OCI-LY1 (cell line): ENCODE data around the gene SSBP3.
"Not testable (repeated sequence)": the region's sequence is repeated elsewhere in the genome, so short reads cannot be mapped to it uniquely, and the experiment has no call there.

Experiments
- H2AFZ ChIP-seq: fragments of 200-600 bp; sonication (generic), shearing (Covaris generic); 2 replicates; pipeline ENCODE4 v1.6.0; 2014; ENCODE audit warnings: antibody characterized with exemption, mild to moderate bottlenecking, low read length
- H3F3A ChIP-seq: fragments of 200-600 bp; sonication (generic), shearing (Covaris generic); 2 replicates; pipeline ENCODE4 v1.6.0; 2014; ENCODE audit warnings: mild to moderate bottlenecking, antibody characterized with exemption, low read length, moderate library complexity; ENCODE audit not compliant: insufficient read depth
- H3K27ac ChIP-seq: fragments of 200-600 bp; sonication (generic); 2 replicates; pipeline ENCODE4 v1.5.1; 2014; ENCODE audit warnings: low read length, mixed run types, mild to moderate bottlenecking, low read depth; ENCODE audit not compliant: poor library complexity, severe bottlenecking
- H3K27me3 ChIP-seq: fragments of 200-600 bp; sonication (generic); 2 replicates; pipeline ENCODE4 v1.6.0; 2014; ENCODE audit warnings: antibody characterized with exemption, mild to moderate bottlenecking, low read length, moderate library complexity; ENCODE audit not compliant: insufficient read depth
- H3K36me3 ChIP-seq: fragments of 200-600 bp; sonication (generic); 2 replicates; pipeline ENCODE4 v1.6.1; 2014; ENCODE audit warnings: mild to moderate bottlenecking, antibody characterized with exemption, low read length, moderate library complexity, mixed read lengths; ENCODE audit not compliant: insufficient read depth
- H3K4me1 ChIP-seq: fragments of 200-600 bp; sonication (generic); 2 replicates; pipeline ENCODE4 v1.5.1; 2014; ENCODE audit warnings: mild to moderate bottlenecking, low read length, moderate library complexity; ENCODE audit not compliant: insufficient read depth, severe bottlenecking
- H3K4me2 ChIP-seq: fragments of 200-600 bp; sonication (generic), shearing (Covaris generic); 2 replicates; pipeline ENCODE4 v1.6.1; 2014; ENCODE audit warnings: low read length
- H3K4me3 ChIP-seq: fragments of 200-600 bp; sonication (generic); 2 replicates; pipeline ENCODE4 v1.5.1; 2014; ENCODE audit warnings: low read length, low read depth, mild to moderate bottlenecking, mixed read lengths; ENCODE audit not compliant: poor library complexity, severe bottlenecking
- H3K79me2 ChIP-seq: fragments of 200-600 bp; shearing (Covaris generic); 2 replicates; pipeline ENCODE4 v1.6.1; 2016; ENCODE audit warnings: mixed run types, low read length, mixed read lengths; ENCODE audit not compliant: insufficient read depth
- H3K9ac ChIP-seq: fragments of 200-600 bp; sonication (generic), shearing (Covaris generic); 2 replicates; pipeline ENCODE4 v1.6.1; 2014; ENCODE audit warnings: mild to moderate bottlenecking, low read length, mixed read lengths
- H3K9me2 ChIP-seq: fragments of 200-600 bp; sonication (generic), shearing (Covaris generic); 2 replicates; pipeline ENCODE4 v1.6.1; 2014; ENCODE audit warnings: low read depth, mild to moderate bottlenecking, low read length, mixed read lengths
- H3K9me3 ChIP-seq: fragments of 200-600 bp; shearing (Covaris generic); 2 replicates; pipeline ENCODE4 v1.6.1; 2014; ENCODE audit warnings: low read length, mixed read lengths
- H4K20me1 ChIP-seq: fragments of 200-600 bp; sonication (generic), shearing (Covaris generic); 2 replicates; pipeline ENCODE4 v1.6.0; 2016; ENCODE audit warnings: mild to moderate bottlenecking, low read length; ENCODE audit not compliant: insufficient read depth
- EZH2 ChIP-seq: fragments of 200-600 bp; sonication (generic), shearing (Covaris generic); IDR thresholded peaks from 2 replicates; pipeline ENCODE4 v1.8.0; 2017; ENCODE audit warnings: borderline replicate concordance, mixed run types, mild to moderate bottlenecking, antibody characterized with exemption, low read length, moderate library complexity, mixed read lengths
- TF ChIP-seq, protein P1 (sequence below): fragments of 200-600 bp; sonication (generic), shearing (Covaris generic); IDR thresholded peaks from 2 replicates; pipeline ENCODE4 v1.5.1; 2017; ENCODE audit warnings: mild to moderate bottlenecking, antibody characterized with exemption, low read length, moderate library complexity, mixed read lengths

SSBP3 gene

DNA sequence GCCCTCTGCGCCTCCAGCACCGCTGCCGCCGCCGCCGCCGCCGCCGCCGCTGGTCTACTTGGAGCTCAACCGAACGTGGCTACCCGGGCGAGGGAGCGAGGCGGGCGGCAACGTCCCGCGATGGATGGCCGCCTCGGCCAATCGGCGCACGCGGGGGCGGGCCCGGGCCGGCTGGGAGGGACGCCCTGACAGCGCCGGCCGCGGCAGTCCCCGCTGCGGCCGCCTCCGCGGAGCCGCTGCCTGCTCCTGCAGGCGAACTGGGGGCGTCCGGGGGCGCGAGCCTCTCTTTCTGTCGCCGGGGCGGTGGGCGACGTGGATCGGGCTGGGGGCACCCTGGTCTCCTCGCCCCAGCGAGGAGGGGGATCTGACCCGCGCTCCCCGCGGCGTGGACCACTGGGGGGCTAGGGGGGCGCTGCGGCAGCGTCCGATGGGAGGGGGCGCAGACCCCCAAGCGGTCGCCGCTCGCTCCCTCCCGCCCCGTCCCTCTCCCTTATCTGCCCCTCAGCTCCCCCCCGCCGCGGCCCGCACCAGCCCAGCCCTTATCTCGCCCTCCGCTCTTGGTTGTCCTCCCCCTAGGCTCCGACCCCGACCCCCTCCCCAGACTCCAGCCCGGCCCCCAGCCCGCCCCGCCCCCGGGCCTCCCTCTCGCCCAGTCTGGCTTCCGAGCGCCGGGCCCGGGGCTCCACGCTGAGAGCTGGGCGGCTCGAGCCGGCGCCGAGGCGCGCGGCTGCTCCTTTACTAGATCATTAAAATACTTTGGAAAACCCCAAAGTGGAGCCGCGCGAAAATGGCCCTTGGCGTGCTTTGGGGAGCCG, at the start of gene SSBP3:
SSBP3 (minus strand) TSS at position 56 of the 815 bp plus-strand sequence.
- Histone ChIP-seq H3K79me2 (no peaks in the 10 kb centered on the region), H2AFZ (0 out of 2 replicates have a peak within 1 kb of the TSS, but pooled peaks have one; percentile 8), H3K4me1 (peaks cover 45% of the 10 kb centered on the region)

DNA sequence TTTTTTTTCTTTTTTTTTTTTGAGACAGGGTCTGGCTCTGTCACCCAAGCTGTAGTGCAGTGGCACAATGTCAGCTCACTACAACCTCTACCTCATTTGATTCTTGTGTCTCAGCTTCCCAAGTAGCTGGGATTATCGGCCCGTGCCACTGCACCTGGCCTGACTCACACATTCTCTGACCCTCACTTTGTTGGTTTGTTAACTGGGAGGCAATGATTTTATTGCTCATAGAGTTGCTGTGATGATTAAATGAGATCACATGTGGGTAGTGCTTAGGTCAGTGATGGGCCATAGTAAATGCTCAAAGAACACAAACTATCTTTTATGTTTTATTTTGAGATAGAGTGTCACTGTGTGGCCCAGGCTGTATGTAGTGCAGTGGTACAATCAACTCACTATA, 47.3 kb upstream of the SSBP3 start:
- Histone ChIP-seq H3K79me2 (no peaks in the 10 kb centered on the region), H3K9me2 (no peaks in the 10 kb centered on the region), H4K20me1 (no peaks in the 10 kb centered on the region), H3K4me1 (no peaks in the 10 kb centered on the region), H3K27ac (no peak overlapping the region), H3K4me2 (no peak overlapping the region), H3K27me3 (no peaks in the 10 kb centered on the region; the same call in 1 of the 2 replicates), H3K4me3 (no peak overlapping the region), H3K36me3 (no peaks in the 10 kb centered on the region), H2AFZ (no peak overlapping the region), H3F3A (no peaks in the 10 kb centered on the region), H3K9ac (no peak overlapping the region), H3K9me3 (no peaks in the 10 kb centered on the region)
- TF ChIP-seq, protein P1, sequence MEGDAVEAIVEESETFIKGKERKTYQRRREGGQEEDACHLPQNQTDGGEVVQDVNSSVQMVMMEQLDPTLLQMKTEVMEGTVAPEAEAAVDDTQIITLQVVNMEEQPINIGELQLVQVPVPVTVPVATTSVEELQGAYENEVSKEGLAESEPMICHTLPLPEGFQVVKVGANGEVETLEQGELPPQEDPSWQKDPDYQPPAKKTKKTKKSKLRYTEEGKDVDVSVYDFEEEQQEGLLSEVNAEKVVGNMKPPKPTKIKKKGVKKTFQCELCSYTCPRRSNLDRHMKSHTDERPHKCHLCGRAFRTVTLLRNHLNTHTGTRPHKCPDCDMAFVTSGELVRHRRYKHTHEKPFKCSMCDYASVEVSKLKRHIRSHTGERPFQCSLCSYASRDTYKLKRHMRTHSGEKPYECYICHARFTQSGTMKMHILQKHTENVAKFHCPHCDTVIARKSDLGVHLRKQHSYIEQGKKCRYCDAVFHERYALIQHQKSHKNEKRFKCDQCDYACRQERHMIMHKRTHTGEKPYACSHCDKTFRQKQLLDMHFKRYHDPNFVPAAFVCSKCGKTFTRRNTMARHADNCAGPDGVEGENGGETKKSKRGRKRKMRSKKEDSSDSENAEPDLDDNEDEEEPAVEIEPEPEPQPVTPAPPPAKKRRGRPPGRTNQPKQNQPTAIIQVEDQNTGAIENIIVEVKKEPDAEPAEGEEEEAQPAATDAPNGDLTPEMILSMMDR: no peak
- TF ChIP-seq EZH2: no peak

More for the DNA sequence above, at the start of gene SSBP3:
- peak within 1 kb of the TSS; percentile 80 for H3K9ac ChIP-seq
- TF ChIP-seq EZH2: no peak
- TF ChIP-seq, protein P1: peak; percentile 11; the same call in 1 of the 2 replicates
- peaks cover 5% of the 10 kb centered on the region for H3K36me3 ChIP-seq
- H3K27me3 ChIP-seq: 0 out of 2 replicates have a peak, but pooled peaks cover 3% of the 10 kb centered on the region
- H4K20me1 ChIP-seq: no peaks in the 10 kb centered on the region
- no peaks in the 10 kb centered on the region for H3F3A ChIP-seq
- H3K4me2 ChIP-seq: peak within 1 kb of the TSS; percentile 88
- H3K27ac ChIP-seq: peak within 1 kb of the TSS; percentile 79
- no peaks in the 10 kb centered on the region for H3K9me2 ChIP-seq
- no peaks in the 10 kb centered on the region for H3K9me3 ChIP-seq
- peak within 1 kb of the TSS; percentile 92 for H3K4me3 ChIP-seq

DNA sequence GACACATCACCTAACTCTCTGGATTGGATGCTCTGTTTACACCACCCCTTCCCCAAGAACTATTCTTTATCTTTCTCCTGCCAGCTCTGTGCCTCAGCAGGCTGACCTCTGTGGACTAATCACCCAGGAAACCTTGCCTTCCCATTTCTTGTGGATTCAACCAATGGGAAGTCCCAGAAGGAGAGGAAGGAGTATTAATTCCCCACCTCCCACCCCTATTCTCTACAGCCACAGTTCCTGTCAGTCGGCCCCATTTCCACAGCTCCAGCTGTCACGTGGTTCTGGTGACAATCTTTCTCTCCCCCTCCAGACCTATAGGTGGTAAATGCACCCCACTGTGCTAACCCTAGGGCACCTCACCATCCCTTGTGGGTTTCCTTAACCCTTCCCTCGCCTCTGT, 46.8 kb upstream of the SSBP3 start:
- Histone ChIP-seq H3K27ac (no peak overlapping the region), H3K9me2 (no peaks in the 10 kb centered on the region), H3K4me1 (no peaks in the 10 kb centered on the region), H3K9me3 (no peaks in the 10 kb centered on the region), H3K27me3 (no peaks in the 10 kb centered on the region; the same call in 1 of the 2 replicates), H3F3A (no peaks in the 10 kb centered on the region), H3K36me3 (no peaks in the 10 kb centered on the region), H2AFZ (no peak overlapping the region), H3K4me2 (no peak overlapping the region), H3K79me2 (no peaks in the 10 kb centered on the region), H3K9ac (no peak overlapping the region), H3K4me3 (no peak overlapping the region), H4K20me1 (no peaks in the 10 kb centered on the region)
- TF ChIP-seq, protein P1: no peak
- TF ChIP-seq EZH2: no peak

DNA sequence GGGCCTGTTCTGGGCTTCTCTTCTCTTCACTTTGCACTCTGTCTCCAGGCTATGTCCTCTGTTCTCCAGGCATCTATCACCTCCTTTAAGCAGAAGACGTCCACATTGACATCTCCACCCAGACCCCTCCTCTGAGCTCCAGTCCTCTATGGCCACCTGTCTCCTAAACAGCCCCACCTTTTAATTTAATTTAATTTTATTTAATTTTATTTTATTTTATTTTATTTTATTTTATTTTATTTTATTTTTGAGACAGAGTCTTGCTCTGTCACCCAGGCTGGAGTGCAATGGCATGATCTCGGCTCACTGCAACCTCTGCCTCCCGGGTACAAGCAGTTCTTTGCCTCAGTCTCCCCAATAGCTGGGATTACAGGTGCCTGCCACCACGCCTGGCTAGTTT, 43.2 kb upstream of the SSBP3 start:
- H4K20me1 ChIP-seq, H3K9me3 ChIP-seq, H3K4me3 ChIP-seq, H3K4me2 ChIP-seq, H3K9ac ChIP-seq, H3K36me3 ChIP-seq, H3K79me2 ChIP-seq, H3K4me1 ChIP-seq, H2AFZ ChIP-seq, H3K9me2 ChIP-seq, H3K27me3 ChIP-seq, H3F3A ChIP-seq, H3K27ac ChIP-seq: not testable (repeated sequence)

DNA sequence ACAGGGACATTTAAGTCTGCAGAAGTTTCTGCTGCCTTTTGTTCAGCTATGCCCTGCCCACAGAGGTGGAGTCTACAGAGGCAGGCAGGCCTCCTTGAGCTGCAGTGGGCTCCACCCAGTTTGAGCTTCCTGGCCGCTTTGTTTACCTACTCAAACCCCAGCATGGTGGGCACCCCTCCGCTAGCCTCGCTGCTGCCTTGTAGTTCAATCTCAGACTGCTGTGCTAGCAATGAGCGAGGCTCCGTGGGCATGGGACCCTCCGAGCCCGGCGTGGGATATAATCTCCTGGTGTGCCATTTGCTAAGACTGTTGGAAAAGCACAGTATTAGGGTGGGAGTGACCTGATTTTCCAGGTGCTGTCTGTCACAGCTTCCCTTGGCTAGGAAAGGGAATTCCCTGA, 42.6 kb upstream of the SSBP3 start:
- not testable (repeated sequence) for H3K27ac ChIP-seq

More for the DNA sequence above, 42.6 kb upstream of the SSBP3 start:
- H3K4me2 ChIP-seq, H3K9me3 ChIP-seq, H3K4me3 ChIP-seq, H3K27me3 ChIP-seq, H3F3A ChIP-seq, H3K4me1 ChIP-seq, H4K20me1 ChIP-seq, H3K9me2 ChIP-seq, H3K9ac ChIP-seq, H2AFZ ChIP-seq, H3K36me3 ChIP-seq, H3K79me2 ChIP-seq: not testable (repeated sequence)
